SJSA1 (cell line): ENCODE results near the gene C4orf50. TPM values are rescaled to one million over a fixed set of nuclear protein-coding genes. Genes with fewer than 3 reads are reported as not detected.

Source experiments
- DNase-seq, 2 experiments: peaks; one replicate each; pipeline ENCODE4 v3.0.0-alpha.2; 2015 to 2020; ENCODE audit warnings: low spot score in 2 of 2, low read depth in 1 of 2
- H3K27ac ChIP-seq: fragments of 250-450 bp; sonication (Bioruptor Pico); 2 replicates; pipeline ENCODE4 v1.5.1; 2020; ENCODE audit warnings: mild to moderate bottlenecking, moderate library complexity
- H3K27me3 ChIP-seq: fragments of 250-450 bp; sonication (Bioruptor Pico); replicated peaks from 2 replicates; pipeline ENCODE4 v1.5.1; 2020; ENCODE audit warnings: mild to moderate bottlenecking, moderate library complexity
- H3K36me3 ChIP-seq: fragments of 250-450 bp; sonication (Bioruptor Pico); 2 replicates; pipeline ENCODE4 v1.5.1; 2020; ENCODE audit warnings: mild to moderate bottlenecking
- H3K4me1 ChIP-seq: fragments of 250-450 bp; sonication (Bioruptor Pico); replicated peaks from 2 replicates; pipeline ENCODE4 v1.6.1; 2021; ENCODE audit warnings: mild to moderate bottlenecking
- H3K4me3 ChIP-seq: fragments of 250-450 bp; sonication (Bioruptor Pico); 2 replicates; pipeline ENCODE4 v1.5.1; 2020; ENCODE audit warnings: mild to moderate bottlenecking
- H3K9me3 ChIP-seq: fragments of 250-450 bp; sonication (Bioruptor Pico); replicated peaks from 2 replicates; pipeline ENCODE4 v1.5.1; 2020; ENCODE audit warnings: mild to moderate bottlenecking
- total RNA-seq: library from RNA; depleted of rRNA; stranded (reverse); fragments of >200 nt; shearing (Covaris generic); gene quantifications from 2 replicates; pipeline ENCODE4 v1.2.3, GENCODE V29; 2014

C4orf50 gene
- total RNA-seq, 1 experiment from 2014 or later, result not detected

DNA sequence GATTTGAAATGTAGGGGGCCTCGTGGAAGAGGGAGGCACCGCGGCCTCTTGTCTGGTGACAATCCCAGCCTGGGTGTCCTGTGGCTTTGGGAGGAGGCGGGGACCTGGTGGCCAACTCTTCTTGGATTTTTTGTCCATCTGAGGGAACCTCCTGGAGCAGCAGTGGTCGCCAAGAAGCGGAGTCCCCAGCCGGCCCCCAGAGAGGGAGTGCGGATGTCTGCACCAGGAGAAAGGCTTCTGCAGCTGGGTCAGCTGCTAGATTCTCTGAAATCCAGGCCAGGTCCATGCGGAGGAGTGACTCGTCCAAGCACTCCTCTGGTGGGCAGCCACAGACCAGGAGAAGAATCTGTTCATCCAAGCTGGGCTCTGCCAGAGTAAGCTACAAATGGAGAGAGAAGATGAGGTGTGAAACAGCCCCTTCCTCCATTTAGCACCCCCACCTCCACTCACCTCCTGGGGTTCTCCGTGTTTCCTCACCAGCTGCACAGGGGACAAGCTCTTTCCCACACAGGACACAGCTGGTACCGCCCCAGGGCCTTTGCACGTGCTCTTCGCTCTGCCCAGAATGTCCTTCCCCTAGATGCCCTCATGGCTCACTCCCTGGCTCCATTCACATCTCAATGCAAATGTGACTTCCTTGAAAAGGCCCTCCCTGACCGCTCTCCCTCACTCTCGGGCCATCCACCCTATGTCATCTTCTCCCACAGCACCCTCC lies 27.6 kb downstream of the C4orf50 start:
- H3K27me3 ChIP-seq, result no peaks in the 10 kb centered on the region
- no peaks in the 10 kb centered on the region for H3K36me3 ChIP-seq
- DNase-seq, result no peak
- H3K4me1 ChIP-seq, result no peaks in the 10 kb centered on the region
- H3K9me3 ChIP-seq, result no peaks in the 10 kb centered on the region
- no peak overlapping the region for H3K4me3 ChIP-seq
- no peak overlapping the region for H3K27ac ChIP-seq

- H3K36me3 ChIP-seq, result no peaks in the 10 kb centered on the region
- no peaks in the 10 kb centered on the region for H3K4me1 ChIP-seq
- no peak overlapping the region for H3K4me3 ChIP-seq
- no peaks in the 10 kb centered on the region for H3K9me3 ChIP-seq
- DNase-seq, result no peak
- H3K27me3 ChIP-seq, result no peaks in the 10 kb centered on the region
- no peak overlapping the region for H3K27ac ChIP-seq
Measured at GRCh38 chr4:5989236-5990225, 28.7 kb downstream of the C4orf50 start.

- H3K27me3 ChIP-seq, result no peaks in the 10 kb centered on the region
- no peaks in the 10 kb centered on the region for H3K36me3 ChIP-seq
- DNase-seq, result no peak
- H3K4me1 ChIP-seq, result no peaks in the 10 kb centered on the region
- H3K4me3 ChIP-seq, result no peak overlapping the region
- no peaks in the 10 kb centered on the region for H3K9me3 ChIP-seq
- no peak overlapping the region for H3K27ac ChIP-seq
Measured at GRCh38 chr4:5988086-5988845, 30.0 kb downstream of the C4orf50 start.

DNA sequence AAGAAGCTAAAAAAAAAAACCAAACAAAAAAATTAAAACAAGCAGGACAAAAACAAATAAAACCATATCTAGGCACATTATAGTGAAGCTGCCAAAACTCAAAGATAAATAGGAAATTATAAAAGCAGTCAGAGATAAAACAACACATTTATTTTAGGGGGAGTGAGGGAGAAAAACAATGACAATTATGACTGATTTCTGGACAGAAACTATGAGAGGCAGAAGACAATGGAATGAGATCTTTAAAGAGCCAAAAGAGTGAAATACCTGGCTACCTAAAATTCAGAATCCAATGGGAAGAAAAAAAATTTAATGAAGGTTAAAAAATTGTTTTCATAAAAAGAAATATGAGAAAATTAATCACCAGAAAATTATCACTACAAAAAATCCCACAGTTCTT lies 33.4 kb downstream of the C4orf50 start:
- no peak for DNase-seq
- Histone ChIP-seq H3K4me1 (no peaks in the 10 kb centered on the region), H3K4me3 (no peak overlapping the region), H3K27ac (no peak overlapping the region), H3K9me3 (no peaks in the 10 kb centered on the region), H3K36me3 (no peaks in the 10 kb centered on the region), H3K27me3 (no peaks in the 10 kb centered on the region)

DNA sequence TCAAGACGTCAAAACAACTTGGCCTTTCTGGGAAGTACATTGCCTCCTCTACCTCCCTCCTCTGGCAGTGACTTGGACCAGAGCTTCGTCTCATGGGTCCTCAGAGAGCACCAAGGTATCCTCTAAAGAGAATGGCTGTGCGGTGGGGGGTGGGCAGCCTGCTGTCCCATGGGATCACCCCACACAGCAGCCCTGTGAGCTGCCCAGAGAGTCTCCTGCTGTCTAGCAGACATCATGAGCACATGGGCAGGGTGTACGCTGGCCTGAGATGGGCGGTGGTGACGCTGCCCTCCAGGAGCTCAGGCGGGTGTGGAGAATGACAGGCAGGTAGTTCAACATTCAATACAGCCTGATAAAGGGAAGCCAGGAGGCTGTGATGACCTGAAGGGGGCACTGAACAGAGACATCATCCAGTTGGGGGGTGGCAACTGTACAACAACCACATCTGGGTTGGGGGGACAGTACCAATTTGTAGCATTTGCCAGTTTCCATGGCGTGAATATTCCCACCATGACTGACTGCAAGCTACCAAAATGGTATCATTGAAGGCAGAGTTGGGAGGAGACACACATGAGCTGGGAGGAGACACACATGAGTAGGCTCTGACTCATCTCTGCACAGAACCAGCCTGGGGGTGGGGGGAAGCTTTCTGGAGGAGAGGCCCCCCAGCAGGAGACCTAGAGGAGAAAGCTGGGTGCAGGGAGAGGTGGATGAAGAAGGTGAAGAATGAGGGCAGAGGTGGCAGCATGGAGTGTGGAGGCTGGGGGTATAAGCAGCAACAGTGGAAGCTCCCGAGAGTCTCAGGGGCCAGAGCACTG lies 35.9 kb downstream of the C4orf50 start:
- no peak for DNase-seq
- no peaks in the 10 kb centered on the region for H3K36me3 ChIP-seq
- no peaks in the 10 kb centered on the region for H3K4me1 ChIP-seq

DNA sequence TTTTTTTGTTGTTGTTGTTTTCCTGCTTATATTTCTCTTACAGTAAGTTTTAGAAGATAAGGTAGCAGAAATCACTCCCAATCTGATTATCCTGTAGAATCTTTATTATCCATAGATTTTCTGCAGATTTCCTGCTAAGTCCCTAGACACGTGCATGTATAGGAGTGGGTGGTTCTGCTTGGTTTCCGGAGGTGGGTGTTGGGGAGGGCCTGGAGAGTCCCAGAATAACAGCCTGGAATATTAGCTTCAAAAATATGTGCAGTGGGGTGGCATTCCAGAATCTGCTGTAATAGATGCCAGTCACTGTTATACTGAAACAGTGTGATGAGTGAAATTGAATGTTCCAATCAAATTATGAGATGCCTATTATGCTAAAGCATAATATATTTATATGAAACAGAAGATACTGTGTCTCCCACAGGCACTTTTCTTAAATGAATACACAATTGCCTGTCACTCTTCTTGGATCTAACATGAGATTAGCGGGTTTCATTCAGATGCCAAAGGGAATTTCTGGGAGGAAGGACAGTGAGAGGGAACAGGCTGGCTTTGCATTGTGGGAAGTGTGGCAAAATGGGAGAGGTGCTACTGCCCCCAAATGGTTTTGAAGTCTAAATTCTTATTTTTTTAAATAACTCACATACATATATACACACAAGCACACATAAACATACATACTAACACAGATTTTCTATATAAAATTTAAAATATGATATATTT lies 37.6 kb downstream of the C4orf50 start:
- no peak for DNase-seq
- Histone ChIP-seq H3K27me3 (no peaks in the 10 kb centered on the region), H3K9me3 (no peaks in the 10 kb centered on the region), H3K27ac (no peak overlapping the region), H3K4me1 (no peaks in the 10 kb centered on the region), H3K36me3 (no peaks in the 10 kb centered on the region), H3K4me3 (no peak overlapping the region)

More for the DNA sequence above, 35.9 kb downstream of the C4orf50 start:
- no peaks in the 10 kb centered on the region for H3K27me3 ChIP-seq
- H3K27ac ChIP-seq, result no peak overlapping the region
- no peaks in the 10 kb centered on the region for H3K9me3 ChIP-seq
- no peak overlapping the region for H3K4me3 ChIP-seq

DNA sequence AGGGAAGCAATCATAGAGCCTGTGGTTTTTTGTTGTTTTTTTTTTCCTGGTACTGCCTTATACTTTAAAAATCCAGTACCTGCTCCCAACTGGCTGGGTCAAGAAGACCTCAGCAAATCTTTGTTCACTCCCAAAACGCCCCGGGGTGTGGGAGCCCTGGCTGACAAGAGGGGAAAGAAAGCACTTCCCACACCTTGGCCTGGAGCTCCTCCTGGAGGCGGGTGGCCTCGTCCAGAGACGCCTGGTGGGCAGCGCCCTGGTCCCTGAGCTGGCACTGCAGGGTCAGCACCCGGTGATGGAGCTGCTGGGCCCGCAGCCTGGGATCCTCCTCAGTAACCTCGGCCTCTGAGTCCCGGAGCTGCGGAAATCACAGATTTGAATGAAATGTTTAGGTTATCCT lies 38.2 kb downstream of the C4orf50 start:
- H3K27ac ChIP-seq, result no peak overlapping the region
- no peak overlapping the region for H3K4me3 ChIP-seq
- no peaks in the 10 kb centered on the region for H3K9me3 ChIP-seq
- H3K36me3 ChIP-seq, result no peaks in the 10 kb centered on the region
- no peaks in the 10 kb centered on the region for H3K4me1 ChIP-seq
- H3K27me3 ChIP-seq, result no peaks in the 10 kb centered on the region
- DNase-seq, result no peak

DNA sequence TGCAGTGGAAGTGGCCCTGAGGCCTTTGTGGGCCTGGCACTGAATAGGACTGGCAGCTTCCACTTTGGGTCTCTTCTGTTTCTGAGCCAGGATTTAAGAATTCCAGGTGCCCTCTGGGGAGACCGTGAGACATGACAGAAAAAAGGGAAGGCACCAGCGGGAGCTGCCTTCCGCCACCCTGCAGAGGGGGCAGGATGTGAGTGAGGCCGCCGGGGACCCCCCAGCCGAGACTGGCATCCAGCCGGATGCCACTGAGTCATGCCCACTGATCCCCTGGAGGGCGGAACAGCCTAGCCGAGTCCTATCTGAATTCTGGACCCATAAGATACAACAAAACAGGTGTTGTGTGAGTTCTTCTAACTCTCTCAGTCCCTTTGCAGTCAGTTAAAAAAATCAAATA lies 41.3 kb downstream of the C4orf50 start:
- Histone ChIP-seq H3K27ac (no peak overlapping the region), H3K4me3 (no peak overlapping the region), H3K9me3 (no peaks in the 10 kb centered on the region), H3K4me1 (no peaks in the 10 kb centered on the region), H3K36me3 (no peaks in the 10 kb centered on the region), H3K27me3 (no peaks in the 10 kb centered on the region)
- no peak for DNase-seq

DNA sequence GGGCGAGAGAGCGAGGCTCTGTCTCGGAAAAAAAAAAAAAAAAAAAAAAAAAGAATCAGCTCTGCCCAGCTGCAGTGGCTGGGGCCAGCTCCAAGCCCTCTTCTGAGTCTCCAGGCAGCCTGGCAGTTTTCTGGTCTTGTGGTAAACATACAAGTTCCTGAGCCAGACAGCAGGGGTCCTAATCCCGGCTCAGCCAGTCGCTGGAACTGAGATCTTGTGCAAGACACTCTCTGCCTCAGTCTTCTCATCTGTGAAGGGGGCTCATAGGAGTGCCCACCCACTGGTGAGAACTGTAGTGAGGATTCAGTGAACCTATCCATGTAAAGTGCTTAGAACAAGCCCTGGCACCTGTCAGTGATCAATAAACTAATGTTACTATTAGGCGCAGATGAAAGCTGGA lies 41.8 kb downstream of the C4orf50 start:
- no peaks in the 10 kb centered on the region for H3K36me3 ChIP-seq
- H3K9me3 ChIP-seq, result no peaks in the 10 kb centered on the region
- H3K4me1 ChIP-seq, result no peaks in the 10 kb centered on the region
- no peak overlapping the region for H3K27ac ChIP-seq
- no peaks in the 10 kb centered on the region for H3K27me3 ChIP-seq
- DNase-seq, result no peak
- no peak overlapping the region for H3K4me3 ChIP-seq

- Histone ChIP-seq H3K36me3 (no peaks in the 10 kb centered on the region), H3K4me3 (no peak overlapping the region)
- no peak for DNase-seq
Measured at GRCh38 chr4:5974321-5974720, 43.9 kb downstream of the C4orf50 start.

DNA sequence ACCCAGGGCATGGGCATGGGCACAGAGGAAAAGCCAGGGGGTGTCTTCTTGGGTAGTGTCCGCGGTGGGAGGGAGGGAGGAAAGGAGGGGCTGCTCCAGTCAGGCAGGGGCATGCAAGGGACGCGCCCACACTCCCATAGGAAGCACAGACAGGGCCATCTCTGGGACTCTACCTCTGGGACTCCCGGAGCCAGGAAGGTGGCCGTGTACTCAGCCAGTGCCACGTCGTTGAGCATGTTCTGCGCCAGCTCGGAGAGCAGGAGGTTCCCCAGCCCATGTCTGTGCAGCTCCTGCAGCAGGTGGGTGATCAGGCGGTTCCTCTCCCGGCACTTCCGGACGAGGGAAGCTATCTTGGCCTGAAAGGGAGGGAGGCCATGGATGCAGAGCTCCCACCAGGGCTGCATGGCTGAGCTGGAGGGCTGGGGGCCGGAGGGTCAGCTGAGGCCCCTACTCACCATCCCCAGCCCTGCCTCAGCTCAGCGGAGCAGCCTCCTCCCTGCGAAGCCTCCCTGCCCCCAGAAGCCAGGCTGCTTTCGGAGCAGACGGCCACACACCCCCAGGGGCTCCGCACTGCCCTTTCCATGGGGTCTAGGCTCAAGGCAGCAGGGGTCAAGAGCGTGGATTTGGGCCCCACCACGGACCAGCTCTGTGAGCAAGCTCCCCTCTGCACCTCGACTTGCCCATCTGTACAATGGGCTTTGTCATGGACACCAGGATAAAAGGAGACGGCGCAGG lies 44.6 kb downstream of the C4orf50 start:
- no peak for DNase-seq
- no peaks in the 10 kb centered on the region for H3K36me3 ChIP-seq
- no peaks in the 10 kb centered on the region for H3K27me3 ChIP-seq

More at GRCh38 chr4:5974321-5974720, 43.9 kb downstream of the C4orf50 start:
- Histone ChIP-seq H3K9me3 (no peaks in the 10 kb centered on the region), H3K27me3 (no peaks in the 10 kb centered on the region), H3K27ac (no peak overlapping the region), H3K4me1 (no peaks in the 10 kb centered on the region)

GRCh38 chr4:5973033-5973432 lies 45.2 kb downstream of the C4orf50 start:
- H3K36me3 ChIP-seq, result no peaks in the 10 kb centered on the region
- no peak overlapping the region for H3K4me3 ChIP-seq
- no peaks in the 10 kb centered on the region for H3K4me1 ChIP-seq
- H3K27ac ChIP-seq, result no peak overlapping the region
- no peaks in the 10 kb centered on the region for H3K9me3 ChIP-seq
- H3K27me3 ChIP-seq, result no peaks in the 10 kb centered on the region
- no peak for DNase-seq

More for the DNA sequence above, 44.6 kb downstream of the C4orf50 start:
- H3K9me3 ChIP-seq, result no peaks in the 10 kb centered on the region
- H3K4me1 ChIP-seq, result no peaks in the 10 kb centered on the region
- no peak overlapping the region for H3K27ac ChIP-seq
- no peak overlapping the region for H3K4me3 ChIP-seq
